SK-N-SH (cell line): ENCODE results near the gene GALNT11.
"Not testable (repeated sequence)": the region's sequence is repeated elsewhere in the genome, so short reads cannot be mapped to it uniquely, and the experiment has no call there.

Source experiments
- CTCF ChIP-seq: fragments of 200-600 bp; sonication (generic); IDR thresholded peaks from 2 replicates; pipeline ENCODE4 v1.6.1; 2017; ENCODE audit warnings: antibody characterized with exemption, mild to moderate bottlenecking, moderate library complexity
- NRF1 ChIP-seq: IDR thresholded peaks from 2 replicates; pipeline ENCODE4 v1.6.1; 2012; ENCODE audit warnings: low read depth, mild to moderate bottlenecking, low read length

GRCh38 chr7:152063821-152064220, 38.3 kb downstream of the GALNT11 start:
- not testable (repeated sequence) for TF ChIP-seq CTCF, NRF1
